Measurements from ENCODE around the gene OPRL1. TPM values are rescaled to one million over a fixed set of nuclear protein-coding genes. Genes with fewer than 3 reads are reported as not detected.
A peak's percentile ranks its signal among the peaks of the same experiment; 100 is the strongest.

Gene OPRL1
- total RNA-seq (2014; rRNA removed; shearing (Covaris generic)): 4.2 and 5.0 TPM in 2 replicates

GRCh38 chr20:64080013-64080812, at the start of gene OPRL1:
Gene OPRL1 (plus strand): TSS chr20:64080082. CDS start chr20:64092721, 12,639 bp downstream.
- DNase-seq (ENCODE audit: low spot score): peak; percentile 62
- in situ Hi-C loops (cut with HindIII; ENCODE audit: low sequenced_read_pairs): no loop called here

DNA sequence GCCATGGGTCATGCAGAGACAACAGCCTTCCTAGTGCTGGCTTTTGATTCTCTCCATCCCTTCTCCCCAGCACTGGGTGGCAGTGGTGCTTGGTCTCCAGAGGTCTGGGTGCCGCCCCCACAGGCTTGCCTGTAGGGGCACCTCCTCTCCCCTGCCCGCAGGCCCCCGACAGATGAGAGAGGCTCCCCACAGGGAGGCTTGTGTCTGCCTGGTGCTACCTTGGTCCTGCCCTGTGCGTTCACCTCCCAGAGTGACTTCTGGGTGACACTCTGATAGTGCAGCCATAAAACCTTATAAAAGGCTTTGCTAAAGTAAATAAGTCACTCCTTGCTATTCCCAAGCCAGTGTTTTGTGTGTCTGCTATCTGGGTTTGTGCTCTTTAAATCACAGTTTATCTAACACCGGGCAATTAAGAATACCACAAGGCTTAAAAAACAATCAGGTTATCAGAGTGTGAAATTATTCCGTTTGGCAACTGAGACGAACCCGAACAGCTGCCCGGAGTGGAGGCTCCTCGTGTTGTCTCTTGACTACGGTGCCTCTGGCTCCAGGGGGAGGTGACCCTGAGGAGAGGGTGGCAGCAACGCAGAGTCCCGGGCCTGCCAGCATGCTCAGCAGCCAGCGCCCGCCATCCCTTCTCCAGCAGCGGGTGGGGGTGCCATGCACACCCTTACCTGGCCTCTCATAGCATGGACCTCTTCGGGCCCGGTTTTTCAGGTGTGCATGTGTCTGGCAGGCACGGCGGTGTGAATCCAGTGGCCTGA, 49.3 kb upstream of the OPRL1 start:
- no peak for DNase-seq (ENCODE audit: low spot score)
- in situ Hi-C loops (cut with HindIII; ENCODE audit: low sequenced_read_pairs): no loop called here

GRCh38 chr20:64031822-64032314, 48.0 kb upstream of the OPRL1 start:
- in situ Hi-C loops (cut with HindIII; ENCODE audit: low sequenced_read_pairs): no loop called here
- DNase-seq (ENCODE audit: low spot score): no peak

DNA sequence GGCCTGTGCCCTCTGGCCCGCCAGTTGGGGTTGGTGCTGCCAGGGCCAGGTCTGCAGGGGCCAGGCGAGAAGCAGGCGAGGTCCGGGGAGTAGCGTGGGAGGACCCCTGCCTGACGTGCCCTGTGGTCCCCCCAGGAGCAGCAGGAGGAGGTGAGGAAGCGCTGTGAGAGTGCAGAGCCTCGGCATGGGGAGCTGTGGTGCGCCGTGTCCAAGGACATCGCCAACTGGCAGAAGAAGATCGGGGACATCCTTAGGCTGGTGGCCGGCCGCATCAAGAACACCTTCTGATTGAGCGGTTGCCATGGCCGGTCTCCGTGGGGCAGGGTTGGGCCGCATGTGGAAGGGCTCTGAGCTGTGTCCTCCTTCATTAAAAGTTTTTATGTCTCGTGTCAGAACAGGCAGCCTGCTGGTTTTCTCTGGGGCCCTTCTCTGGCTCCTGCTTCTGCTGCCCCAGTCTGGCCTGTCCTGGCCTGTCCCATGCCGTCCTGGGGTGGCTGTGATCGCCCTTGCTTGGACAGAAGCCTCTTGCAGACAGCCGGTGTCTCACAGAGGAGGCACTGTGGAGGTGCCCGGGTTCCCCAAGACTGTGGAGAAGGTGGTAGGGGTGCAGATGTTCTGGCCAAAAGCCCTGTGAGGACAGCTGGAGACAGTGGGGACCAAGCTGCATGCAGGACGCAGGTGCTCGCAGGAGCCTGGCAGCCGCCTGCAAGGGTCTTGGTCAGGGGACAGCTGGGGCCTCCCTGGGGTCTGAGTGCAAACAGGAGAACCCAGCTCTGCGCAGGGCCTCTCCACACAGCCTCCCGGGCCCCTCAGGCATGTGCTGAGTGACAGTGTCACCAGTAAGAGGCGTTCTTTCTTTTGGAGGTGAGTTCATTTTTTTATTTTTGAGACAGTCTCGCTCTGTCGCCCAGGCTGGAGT, 46.9 kb upstream of the OPRL1 start:
- in situ Hi-C loops (cut with HindIII; ENCODE audit: low sequenced_read_pairs): no loop called here
- DNase-seq (ENCODE audit: low spot score): no peak

DNA sequence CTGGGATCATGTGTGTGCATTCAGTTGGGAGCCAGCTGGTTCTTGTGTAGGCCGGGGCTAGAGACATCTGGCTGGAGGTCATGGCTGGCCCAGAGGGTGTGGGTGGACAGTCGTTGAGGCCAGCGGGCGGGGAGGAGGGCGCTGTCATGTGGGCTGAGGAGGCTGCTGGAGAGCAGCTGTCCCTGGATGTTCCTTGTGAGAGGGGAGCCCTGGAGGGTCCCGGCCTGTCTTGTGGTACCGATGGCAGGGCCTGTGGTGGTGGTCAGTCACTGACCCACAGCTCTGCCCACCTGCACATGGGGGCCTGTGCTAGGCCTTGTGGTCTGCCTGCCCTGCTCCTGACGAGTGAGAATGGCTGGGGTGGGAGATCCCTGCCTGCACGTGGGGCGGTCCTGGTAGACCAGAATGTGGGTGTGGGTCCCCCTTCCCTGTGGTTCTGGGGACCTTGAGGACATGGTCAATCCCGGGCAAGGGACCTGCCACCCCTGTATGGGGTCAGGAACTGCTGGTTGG, 45.8 kb upstream of the OPRL1 start:
- in situ Hi-C loops (cut with HindIII; ENCODE audit: low sequenced_read_pairs): no loop called here
- no peak for DNase-seq (ENCODE audit: low spot score)

DNA sequence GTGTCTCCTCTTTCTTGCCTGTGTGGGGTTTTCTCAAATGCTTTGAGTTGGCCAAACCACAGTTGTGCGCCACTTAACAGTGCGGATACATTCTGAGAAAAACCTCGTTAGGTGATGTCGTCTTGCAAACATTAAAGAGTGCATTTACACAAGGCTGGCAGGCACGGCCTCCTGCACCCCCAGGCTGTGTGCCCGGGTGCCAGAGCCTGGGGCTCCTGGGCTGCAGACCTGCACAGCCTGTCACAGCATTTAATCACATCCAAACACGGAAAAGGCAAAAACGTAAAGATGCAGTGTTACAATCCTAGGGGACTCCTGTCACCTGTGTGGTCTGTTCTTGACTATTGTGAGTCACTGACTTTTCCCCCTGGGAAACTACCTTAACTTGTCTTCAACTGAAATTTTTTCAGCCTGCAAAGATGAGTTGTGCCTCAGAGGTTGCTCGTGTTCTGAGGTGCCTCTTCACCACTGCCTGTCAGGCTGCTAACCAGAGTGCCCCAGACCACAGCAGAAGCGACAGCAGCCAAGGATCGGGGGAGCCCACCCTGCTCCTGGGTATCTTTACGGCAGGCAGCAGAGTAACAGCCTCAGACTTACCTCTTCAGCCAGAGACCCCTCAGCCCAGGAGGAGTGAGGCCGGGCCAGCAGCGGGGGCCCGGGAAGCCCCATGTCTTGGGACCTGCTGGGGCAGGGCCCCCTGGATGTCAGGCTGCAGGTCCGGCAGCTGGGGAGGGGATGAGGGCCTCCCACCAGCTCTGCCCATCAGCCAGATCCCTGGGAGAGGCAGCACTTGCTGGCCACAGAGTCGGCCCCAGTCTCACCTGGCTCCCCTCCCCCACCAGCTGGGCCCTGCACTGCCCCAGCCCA, 44.6 kb upstream of the OPRL1 start:
- no peak for DNase-seq (ENCODE audit: low spot score)
- in situ Hi-C loops (cut with HindIII; ENCODE audit: low sequenced_read_pairs): no loop called here

DNA sequence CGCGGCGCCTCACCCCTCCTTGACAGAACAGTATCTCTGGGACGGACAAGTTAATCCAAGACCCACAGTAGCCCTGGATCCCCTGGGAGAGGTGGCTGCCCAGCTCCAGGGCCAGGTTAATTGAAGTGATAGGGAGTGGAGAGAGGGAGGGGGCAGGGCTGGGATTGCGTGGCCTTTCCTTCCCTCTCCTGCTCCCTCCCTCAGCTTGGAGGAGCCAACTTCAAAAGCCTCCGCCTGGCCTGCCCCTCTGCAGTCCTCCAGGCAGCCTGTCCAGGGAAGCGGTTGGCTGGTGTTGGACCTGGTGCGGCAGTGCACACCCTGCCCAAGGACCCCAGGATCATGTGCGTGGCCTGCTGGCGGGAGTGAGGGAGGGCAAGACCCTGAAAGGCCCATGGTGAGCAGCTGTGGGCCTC, 43.9 kb upstream of the OPRL1 start, which contains the start of gene C20orf204:
Gene C20orf204 (plus strand): TSS at position 250 of the 413 bp plus-strand sequence. CDS start 142 bp downstream, at position 392.
- in situ Hi-C loops (cut with HindIII; ENCODE audit: low sequenced_read_pairs): no loop called here
- no peak for DNase-seq (ENCODE audit: low spot score)

DNA sequence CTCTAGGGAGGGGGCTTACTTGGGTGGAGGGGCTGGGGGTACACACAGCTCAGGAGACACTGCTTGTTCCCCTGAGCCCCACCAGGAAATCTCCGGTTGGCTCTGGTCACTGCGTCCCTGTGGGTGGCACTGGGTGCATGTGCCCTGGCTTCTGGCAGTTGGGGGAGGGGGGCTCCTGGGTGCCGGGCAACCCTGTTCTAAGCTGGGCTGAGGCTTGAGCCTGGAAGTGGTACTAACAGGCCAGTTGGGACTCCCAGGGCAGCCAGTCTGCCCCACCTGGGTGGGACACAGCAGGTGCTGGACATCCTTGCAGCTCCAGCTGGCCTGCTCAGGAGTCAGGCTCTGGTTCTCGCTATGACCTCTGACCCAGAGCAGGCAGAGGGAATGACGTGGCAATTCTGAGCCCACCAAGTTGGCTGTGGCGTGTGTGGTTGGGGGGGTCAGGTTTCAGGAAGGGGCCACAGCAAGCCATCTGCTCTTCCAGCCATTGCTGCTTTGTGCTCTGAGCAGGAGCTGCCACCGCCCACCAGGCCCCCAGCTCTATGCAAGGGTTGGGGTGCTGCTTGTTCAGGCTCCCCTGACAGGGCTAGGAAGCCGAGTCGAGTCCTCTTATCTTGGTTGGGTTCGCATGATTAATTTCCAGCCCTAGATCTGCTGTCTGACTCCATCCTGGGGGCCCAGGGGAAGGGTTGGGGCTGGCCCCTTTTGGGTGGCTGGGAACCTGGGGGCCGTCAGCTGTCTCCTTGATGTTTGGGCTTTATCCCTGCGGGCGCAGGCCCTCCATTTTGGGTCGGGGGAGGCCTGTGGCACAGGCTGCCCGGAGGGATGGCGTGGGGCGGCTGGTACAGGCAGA, 43.3 kb upstream of the OPRL1 start:
- in situ Hi-C loops (cut with HindIII; ENCODE audit: low sequenced_read_pairs): no loop called here
- no peak for DNase-seq (ENCODE audit: low spot score)

DNA sequence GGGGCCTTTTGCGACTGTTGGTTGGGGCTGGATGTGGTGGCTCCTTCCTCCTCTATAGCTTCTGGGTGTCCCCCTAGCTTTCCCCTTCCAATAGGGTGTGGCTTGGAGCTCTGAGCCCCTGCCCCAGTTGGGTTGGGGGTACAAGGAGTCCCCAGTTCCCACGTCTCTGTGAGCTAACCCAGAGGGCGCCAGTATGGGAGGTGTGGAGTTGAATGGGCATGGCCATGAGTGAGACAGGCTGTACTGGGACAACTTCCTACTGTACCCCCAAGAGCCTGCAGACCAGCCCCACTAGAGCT, 42.7 kb upstream of the OPRL1 start:
- in situ Hi-C loops (cut with HindIII; ENCODE audit: low sequenced_read_pairs): no loop called here
- no peak for DNase-seq (ENCODE audit: low spot score)

DNA sequence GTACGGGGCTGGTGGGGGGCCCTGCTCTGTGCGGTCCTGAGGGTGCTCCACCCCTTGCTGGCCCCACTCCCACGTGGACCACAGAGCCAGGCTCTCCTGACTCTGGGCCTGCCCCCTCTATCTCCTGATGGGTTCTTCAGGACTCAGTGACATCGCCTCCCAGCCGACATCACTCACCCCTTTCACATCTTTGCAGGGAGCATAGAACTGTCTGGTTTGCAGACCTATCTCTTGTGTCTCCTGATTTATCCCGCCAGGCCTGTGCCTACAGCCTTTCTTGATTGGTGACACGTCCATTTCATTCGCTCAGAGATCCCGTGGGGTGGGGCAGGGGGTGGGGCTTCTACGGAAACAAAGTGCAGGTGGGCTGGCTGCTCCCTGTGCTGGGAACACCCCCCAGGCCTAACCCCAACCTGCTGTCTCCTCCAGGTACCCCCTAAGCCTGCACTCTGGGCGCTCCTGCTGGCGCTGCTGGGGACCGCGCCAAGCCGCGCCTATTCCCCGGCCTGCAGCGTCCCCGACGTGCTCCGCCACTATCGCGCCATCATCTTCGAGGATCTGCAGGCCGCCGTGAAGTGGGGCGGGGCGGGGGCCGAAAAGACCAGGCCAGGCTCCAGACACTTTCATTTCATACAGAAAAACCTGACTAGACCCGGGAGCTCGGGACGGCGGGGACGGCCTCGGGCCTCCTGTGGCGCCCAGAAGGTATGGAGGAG, 42.2 kb upstream of the OPRL1 start:
- in situ Hi-C loops (cut with HindIII; ENCODE audit: low sequenced_read_pairs): no loop called here
- DNase-seq (ENCODE audit: low spot score): peak; percentile 77

GRCh38 chr20:64038224-64038564, 41.7 kb upstream of the OPRL1 start:
- in situ Hi-C loops (cut with HindIII; ENCODE audit: low sequenced_read_pairs): no loop called here

GRCh38 chr20:64038565-64039292, 41.2 kb upstream of the OPRL1 start:
- DNase-seq (ENCODE audit: low spot score): peak; percentile 64
- in situ Hi-C loops (cut with HindIII; ENCODE audit: low sequenced_read_pairs): no loop called here

More at GRCh38 chr20:64038224-64038564, 41.7 kb upstream of the OPRL1 start:
- no peak for DNase-seq (ENCODE audit: low spot score)

- in situ Hi-C loops (cut with HindIII; ENCODE audit: low sequenced_read_pairs): no loop called here
- DNase-seq (ENCODE audit: low spot score): no peak
These were observed 40.4 kb upstream of the OPRL1 start for GRCh38 chr20:64039293-64040160.

- in situ Hi-C loops (cut with HindIII; ENCODE audit: low sequenced_read_pairs): no loop called here
- no peak for DNase-seq (ENCODE audit: low spot score)
These were observed 39.4 kb upstream of the OPRL1 start for GRCh38 chr20:64040231-64041039.

Data from G401 (cell line).